HT-29 (cell line): ENCODE results near the gene ADAMTS13. TPM values are rescaled to one million over a fixed set of nuclear protein-coding genes. Genes with fewer than 3 reads are reported as not detected.
"Not testable (repeated sequence)": the region's sequence is repeated elsewhere in the genome, so short reads cannot be mapped to it uniquely, and the experiment has no call there.

Source experiments
- DNase-seq: peaks from one replicate; pipeline ENCODE4 v3.0.0-alpha.2; 2015; ENCODE audit warnings: low spot score
- total RNA-seq: library from RNA; depleted of rRNA; stranded (reverse); fragments of >200 nt; shearing (Covaris generic); gene quantifications from 2 replicates; pipeline ENCODE4 v1.2.3, GENCODE V29; 2014; rRNA removed

ADAMTS13 gene
- 0.39 and 1.0 TPM in 2 replicates for total RNA-seq

DNA sequence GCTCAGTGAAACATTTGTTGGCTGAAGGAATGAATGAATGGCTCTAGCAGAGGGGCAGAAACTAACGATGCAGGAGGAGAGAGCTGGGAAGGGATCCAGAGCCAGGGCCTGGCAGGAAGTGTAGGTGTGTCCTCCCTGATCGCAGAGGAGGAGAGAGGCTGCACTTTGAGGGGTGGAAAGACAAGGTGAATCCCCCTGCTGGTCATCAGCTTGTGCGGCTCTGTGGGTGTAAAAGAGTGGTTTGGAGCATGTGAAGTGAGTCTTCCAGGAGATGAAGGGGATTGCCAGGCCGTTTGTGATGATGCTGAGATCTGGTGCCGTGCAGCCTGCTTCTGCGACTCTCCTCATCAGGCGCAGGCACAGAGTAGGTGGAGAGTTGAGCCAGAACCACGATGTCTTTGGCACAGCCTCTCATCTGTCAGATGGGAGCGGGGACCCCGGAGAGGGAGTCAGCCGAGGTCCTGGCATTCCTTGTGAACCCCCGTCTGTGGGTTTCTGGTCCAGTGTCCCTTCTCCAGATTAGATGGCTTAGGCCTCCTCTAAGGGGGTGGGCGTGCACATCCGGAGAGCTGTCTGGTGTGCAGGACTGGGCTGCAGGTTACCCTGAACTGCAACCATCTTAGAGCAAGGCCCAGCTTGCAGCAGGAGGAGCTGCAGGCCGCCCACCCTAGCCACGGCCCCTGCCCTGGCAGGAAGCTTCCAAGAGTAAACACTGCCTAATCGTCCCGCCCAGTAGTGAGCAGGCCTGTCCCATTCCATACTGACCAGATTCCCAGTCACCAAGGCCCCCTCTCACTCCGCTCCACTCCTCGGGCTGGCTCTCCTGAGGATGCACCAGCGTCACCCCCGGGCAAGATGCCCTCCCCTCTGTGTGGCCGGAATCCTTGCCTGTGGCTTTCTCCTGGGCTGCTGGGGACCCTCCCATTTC is at the start of gene ADAMTS13:
ADAMTS13 (plus strand) TSS at position 753 of the 928 bp plus-strand sequence; CDS start at position 830, 77 bp downstream.
- DNase-seq, result no peak

GRCh38 chr9:133374612-133375115 is 47.5 kb upstream of the ADAMTS13 start:
- no peak for DNase-seq

DNA sequence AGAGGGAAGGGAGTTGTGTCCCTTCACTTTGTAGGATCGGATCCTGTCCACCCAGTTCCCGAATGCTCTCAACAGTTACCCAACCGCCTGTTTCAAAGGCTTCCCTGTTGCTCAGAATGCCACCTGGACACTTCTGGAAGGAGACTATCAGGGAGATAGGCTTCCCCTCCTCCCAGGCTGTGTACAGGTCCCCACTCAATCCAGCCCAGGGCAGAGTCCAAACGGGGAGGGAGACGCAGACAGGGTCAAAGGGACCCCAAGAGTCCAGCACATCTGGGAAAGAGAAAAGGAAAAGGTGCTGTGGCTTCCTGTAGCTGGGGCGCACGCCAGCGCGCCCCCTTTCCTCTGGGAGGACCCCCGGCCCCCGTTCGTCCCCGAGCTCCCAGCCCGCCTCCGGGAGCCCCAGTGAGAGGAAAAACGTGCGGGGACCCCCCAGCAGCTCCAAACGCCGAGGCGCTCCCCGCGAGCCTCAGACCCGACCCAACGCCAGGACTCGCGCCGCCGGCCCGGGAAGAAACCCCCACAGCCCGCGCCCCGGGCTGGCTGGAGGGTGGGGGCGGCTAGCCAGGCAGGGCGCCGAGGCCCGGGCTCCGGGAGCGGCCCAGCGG is 46.9 kb upstream of the ADAMTS13 start:
- peak; percentile 65 for DNase-seq

GRCh38 chr9:133375724-133376654 is 46.2 kb upstream of the ADAMTS13 start, which contains the start of the genes STKLD1 and SURF4:
Gene STKLD1 (plus strand): TSS chr9:133376366. CDS start chr9:133376474, 108 bp downstream.
Gene SURF4 (minus strand): TSS chr9:133376060. CDS start chr9:133375969, 91 bp downstream.
- peak; percentile 95 for DNase-seq

DNA sequence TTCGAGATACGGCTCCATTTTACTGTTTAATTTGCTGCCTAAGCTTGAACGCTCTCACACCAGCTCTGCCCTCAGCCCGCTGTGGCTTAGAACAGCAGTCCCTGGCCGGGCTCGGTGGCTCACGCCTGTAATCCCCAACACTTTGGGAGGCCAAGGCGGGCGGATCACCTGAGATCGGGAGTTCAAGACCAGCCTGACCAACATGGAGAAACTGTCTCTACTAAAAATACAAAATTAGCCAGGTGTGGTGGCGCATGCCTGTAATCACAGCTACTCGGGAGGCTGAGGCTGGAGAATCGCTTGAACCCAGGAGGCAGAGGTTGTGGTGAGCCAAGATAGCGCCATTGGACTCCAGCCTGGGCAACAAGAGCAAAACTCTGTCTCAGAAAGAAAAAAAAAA is 44.9 kb upstream of the ADAMTS13 start:
- DNase-seq, result not testable (repeated sequence)

- peak; percentile 50 for DNase-seq
Measured at GRCh38 chr9:133377721-133378216, 44.4 kb upstream of the ADAMTS13 start.

DNA sequence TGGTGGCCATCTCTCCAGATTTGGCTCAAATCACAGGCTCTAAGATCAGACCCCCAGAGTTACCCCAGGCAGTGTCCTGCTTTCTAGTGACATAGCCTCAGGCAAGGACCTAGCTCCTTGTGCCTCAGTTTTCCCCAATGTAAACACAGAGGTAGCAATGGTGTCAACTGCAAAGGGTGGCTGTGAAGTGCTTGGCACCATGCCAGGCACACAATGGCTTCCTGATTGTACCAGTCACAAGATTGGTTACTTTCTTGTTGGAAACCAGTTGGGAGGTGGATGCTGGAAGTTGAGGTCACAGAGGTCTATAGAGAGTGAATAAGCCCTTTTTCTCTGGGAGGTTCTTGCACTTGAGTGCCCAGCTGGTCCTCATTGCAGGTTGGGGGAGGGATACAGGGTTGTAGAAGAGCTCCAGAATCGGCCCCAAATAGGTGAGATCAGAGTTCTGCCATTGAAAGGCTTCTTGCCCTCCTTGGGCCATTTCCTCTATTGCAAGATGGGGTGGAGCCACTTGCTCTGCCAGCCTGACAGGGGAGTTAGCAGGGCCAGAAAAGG is 43.7 kb upstream of the ADAMTS13 start:
- no peak for DNase-seq

- DNase-seq, result no peak
Measured at GRCh38 chr9:133379153-133380086, 42.7 kb upstream of the ADAMTS13 start.

- DNase-seq, result no peak
Measured at GRCh38 chr9:133380734-133381133, 41.4 kb upstream of the ADAMTS13 start.

DNA sequence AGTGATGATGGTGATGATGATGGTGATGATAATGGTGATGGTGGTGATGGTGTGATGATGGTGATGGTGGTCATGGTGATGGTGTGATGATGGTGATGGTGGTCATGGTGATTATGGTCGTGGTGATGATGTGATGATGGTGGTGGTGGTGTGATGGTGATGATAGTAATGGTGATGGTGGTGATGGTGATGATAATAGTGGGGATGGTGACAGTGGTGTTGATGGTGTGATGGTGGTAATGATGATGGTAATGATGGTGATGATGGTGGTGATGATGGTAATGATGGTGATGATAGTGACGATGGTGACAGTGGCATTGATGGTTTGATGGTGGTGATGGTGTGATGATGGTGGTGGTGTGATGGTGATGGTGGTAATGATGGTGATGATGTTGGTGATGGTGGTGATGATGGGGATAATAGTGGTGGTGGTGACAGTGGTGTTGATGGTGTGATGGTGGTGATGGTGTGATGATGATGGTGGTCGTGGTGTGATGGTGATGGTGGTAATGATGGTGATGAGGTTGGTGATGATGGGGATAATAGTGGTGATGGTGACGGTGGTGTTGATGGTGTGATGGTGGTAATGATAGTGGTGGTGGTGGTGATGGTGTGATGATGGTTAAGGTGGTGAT is 39.5 kb upstream of the ADAMTS13 start:
- DNase-seq, result no peak

DNA sequence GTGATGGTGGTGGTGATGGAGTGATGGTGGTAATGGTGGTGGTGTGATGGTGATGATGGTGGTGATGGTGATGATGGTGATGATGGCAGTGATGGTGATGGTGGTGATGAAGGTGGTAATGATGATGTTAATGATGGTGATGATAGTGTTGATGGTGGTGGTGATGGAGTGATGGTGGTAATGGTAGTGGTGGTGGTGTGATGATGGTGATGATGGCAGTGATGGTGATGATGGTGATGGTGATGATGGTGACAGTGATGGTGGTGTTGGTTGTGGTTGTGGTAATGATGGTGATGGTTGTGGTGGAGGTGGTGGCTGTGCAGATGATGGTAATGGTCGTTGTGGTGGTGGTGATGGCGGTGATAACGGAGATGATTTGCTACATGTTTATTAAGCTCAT is 38.7 kb upstream of the ADAMTS13 start:
- no peak for DNase-seq

GRCh38 chr9:133384736-133385321 is 37.3 kb upstream of the ADAMTS13 start:
- no peak for DNase-seq

GRCh38 chr9:133385452-133385851 is 36.7 kb upstream of the ADAMTS13 start:
- no peak for DNase-seq

DNA sequence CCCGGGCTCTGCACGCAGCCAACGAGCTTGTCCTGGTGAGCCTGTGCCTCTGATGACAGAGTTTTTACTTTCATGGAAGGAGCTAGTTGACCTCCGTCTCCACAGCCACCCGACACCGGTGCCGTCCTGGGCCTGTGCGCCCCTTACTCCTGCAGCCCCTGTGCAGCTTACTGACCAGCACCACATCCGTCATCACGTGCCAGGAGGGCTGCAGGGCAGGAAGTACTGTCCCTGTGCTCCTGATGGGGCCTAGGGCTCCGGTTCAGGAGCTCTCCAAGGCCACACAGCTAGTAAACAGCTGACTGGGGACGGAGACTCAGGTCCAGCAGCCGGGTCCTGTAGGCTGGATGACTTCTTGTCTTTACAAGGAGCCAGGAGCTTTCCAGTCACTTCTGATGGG is 35.8 kb upstream of the ADAMTS13 start:
- no peak for DNase-seq

GRCh38 chr9:133387680-133388079 is 34.5 kb upstream of the ADAMTS13 start:
- no peak for DNase-seq

DNA sequence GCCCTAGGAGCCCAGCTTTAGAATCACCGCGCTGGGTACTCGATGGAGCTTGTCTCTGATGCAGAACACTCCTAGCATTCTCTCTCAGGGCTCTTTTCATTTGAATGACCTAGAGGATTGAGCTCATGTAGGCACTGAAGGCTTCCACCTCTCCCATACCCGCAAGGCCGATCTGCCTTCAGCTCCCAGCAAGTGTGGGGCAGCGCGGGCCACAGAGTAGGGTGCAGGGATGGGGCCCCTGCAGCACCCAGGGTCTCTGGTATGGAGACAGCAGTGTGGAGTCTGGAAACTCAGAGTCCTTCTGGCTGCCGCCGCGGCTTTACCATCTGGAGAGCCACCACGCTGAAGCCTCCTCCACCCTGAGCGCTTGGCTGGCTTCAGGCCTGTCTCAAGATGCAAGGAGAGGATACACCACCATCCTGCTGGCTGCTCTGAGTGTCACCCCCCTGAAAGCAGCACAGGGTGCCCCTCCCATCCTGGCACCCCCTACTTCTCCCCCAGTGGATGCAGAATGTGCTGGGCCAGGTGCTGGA is 33.1 kb upstream of the ADAMTS13 start:
- DNase-seq, result no peak

DNA sequence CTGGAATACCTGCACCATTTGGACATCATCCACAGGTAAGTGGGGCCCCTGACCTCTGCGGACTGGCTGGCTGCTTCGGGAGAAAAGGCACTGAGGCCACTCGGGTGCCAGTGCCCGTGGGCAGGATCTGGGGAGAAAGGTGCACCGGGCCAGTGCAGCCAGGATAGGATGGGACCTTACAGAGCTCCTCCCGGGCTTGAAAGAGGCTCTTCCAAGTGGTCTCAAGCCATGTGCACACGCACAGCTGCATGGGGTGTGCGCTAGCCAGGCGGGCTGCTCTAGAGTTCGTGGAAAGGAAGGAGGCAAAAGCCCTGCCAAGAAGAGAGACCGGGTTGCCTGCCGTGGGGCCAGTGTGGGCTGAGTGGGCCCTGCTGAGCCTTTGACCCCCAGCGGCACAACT is 32.6 kb upstream of the ADAMTS13 start:
- no peak for DNase-seq

GRCh38 chr9:133390713-133391112 is 31.5 kb upstream of the ADAMTS13 start:
- DNase-seq, result no peak
